HG03135 (cell line): ENCODE data around the gene STAG2.
"Not testable (repeated sequence)": the region's sequence is repeated elsewhere in the genome, so short reads cannot be mapped to it uniquely, and the experiment has no call there.

Source experiments
- ATAC-seq: cut with Tn5 transposase; IDR thresholded peaks from one replicate; pipeline ENCODE4 v1.9.1; 2021; ENCODE audit warnings: mild to moderate bottlenecking, moderate library complexity; ENCODE audit not compliant: unreplicated experiment

Gene STAG2

GRCh38 chrX:124030520-124030919 lies 69.0 kb downstream of the STAG2 start:
- peak; percentile 68 for ATAC-seq

GRCh38 chrX:124033821-124034220 lies 72.3 kb downstream of the STAG2 start:
- ATAC-seq = no peak

- ATAC-seq = no peak
Observed at GRCh38 chrX:124035657-124036056, 74.2 kb downstream of the STAG2 start.

- no peak for ATAC-seq
Observed at GRCh38 chrX:124042042-124042441, 80.5 kb downstream of the STAG2 start.

DNA sequence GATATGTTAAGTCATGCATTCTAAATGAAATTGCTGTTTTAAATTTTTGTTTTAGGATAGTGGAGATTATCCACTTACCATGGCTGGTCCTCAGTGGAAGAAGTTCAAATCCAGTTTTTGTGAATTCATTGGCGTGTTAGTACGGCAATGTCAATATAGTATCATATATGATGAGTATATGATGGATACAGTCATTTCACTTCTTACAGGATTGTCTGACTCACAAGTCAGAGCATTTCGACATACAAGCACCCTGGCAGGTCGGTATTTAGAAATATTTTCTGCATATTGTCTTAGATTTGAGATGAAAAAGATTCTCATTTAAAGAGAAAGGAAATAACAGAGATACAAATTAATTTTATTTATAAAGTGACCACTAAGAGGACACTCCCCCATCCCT lies 83.6 kb downstream of the STAG2 start:
- no peak for ATAC-seq

DNA sequence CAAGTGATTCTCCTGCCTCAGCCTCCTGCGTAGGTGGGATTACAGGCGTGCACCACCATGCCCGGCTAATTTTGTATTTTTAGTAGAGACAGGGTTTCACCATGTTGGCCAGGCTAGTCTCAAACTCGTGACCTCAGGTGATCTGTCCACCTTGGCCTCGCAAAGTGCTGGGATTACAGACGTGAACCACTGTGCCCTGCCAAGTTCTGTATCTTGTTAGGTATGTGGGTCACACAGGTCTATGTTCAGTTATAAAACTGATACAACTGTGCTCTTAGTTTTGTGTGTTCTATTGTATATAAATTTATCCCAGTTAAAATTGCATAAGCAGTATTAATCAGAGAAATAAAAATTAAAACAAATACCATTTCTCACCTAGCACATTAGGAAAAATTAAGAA lies 122.9 kb downstream of the STAG2 start:
- not testable (repeated sequence) for ATAC-seq

GRCh38 chrX:124085063-124085462 lies 123.6 kb downstream of the STAG2 start:
- no peak for ATAC-seq

- ATAC-seq = no peak
Observed at GRCh38 chrX:124086411-124086810, 124.9 kb downstream of the STAG2 start.

GRCh38 chrX:124087000-124087746 lies 125.7 kb downstream of the STAG2 start:
- ATAC-seq = no peak

DNA sequence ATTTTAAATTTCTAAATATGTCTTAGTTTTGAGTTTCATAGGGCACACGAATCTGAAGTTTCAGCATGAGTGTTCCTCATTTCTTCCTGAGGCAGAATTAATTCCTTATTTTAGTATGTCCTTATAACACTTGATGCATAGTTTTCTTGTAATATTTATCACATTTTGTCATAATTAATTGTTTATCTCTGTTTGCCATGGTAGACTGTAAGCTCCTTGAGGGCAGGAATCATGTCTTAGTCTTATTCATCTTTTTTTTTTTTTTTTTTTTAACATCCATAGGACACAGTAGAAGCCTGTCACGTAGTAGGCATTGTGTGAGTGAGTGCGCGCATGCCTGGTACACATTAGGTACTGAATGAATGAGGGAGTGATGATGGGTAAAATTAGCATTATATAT lies 131.7 kb downstream of the STAG2 start:
- no peak for ATAC-seq

DNA sequence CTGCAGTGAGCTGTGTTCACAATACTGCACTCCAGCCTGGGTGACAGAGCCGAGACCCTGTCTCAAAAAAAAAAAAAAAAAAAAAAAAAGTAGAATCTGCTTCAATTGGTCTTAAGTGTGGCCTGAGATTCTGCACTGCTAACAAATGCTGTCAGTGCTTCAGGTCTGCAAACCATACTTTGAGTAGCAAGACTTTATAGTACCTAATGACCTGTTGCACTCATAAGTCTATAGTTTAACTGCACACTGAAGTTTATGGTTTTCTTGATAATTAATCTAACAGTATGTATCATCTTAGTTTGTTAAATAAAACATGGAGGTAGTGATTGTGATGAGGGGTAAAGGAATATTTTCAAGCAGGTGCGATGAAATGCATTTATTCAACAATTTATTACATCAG lies 135.6 kb downstream of the STAG2 start:
- no peak for ATAC-seq

GRCh38 chrX:124098089-124098488 lies 136.6 kb downstream of the STAG2 start:
- ATAC-seq = no peak

- no peak for ATAC-seq
Observed at GRCh38 chrX:124103966-124104365, 142.5 kb downstream of the STAG2 start.

GRCh38 chrX:124104512-124104911 lies 143.0 kb downstream of the STAG2 start:
- not testable (repeated sequence) for ATAC-seq

DNA sequence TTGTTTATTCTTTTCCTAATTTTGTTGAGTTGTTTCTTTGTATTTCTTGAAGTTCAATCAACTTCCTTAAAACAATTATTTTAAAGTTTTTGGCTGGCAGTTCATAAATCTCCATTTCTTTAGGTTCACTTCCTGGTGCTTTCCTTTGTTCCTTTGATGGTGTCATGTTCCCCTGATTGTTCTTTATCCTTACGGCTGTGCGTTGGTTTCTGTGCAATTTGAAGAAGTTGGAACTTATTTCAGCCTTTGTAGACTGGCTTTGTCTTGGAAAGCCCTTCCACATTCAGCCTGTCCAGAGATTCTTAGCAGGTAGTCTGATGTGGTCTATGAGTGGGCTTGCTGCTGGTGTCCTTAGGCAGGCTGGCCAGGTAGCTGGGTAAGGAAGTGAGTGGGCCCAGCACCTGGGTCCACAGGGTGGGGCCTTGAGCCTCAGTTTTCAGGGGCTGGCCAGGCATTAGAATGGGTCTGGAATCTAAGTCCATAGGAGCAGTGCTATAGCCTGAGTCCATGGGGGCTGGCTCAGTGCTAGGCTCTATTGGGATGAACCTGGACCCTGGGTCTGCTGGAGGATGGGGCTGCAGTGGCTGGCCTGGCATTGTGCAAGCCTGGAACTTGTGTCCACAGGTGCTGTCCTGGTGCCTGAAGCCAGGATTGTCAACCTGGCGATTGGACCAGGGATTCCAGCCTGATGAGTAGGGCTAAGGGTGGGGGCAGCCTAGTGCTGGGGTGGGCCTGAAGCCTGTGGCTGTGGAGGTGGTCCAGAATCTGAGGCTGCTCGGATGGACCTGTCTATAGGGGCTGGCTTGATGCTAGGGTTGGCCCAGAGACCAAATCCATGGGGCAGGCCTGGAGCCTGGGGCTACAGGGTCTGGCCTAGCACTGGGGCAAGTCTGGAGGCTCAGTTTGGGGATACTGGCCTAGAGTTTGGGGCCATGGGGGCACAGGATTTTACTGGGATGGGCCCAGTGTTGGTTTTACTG lies 152.4 kb downstream of the STAG2 start:
- no peak for ATAC-seq

DNA sequence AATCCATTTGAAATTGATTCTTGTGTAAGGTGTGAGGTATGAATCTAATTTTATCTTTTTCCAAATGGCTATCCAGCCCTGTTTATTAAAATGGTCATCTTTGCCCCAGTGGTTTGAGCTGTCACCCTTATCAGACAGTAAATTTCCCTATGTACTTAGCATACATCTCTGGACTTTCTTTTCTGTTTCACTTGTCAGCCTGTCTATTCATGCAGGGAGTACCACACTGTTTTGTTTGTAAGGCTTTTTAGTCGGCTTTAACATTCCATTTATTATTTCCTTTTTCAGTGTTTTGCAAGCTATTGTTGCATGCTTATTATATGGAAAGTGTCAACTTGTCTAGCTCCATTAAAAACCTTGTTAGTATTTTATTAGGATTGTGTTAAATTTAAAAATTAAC lies 155.8 kb downstream of the STAG2 start:
- no peak for ATAC-seq

DNA sequence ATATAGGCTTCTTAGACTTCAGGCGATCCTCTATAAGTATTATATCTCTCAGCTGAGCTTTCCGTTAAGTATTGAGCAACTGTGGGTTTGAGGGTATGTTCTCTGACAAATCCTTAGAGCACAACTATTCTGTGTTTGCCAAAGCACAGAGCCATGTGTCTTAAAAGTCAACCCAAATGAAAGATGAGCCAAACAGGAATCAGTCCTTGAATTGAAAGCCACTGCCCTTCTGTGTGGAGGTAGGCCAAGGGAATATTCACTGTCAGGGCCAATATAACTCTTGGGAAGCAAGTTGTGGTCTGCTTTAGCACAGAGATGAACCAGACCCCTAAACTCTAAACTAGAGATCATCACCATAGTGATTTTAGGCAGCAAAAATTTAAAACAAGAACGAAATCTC lies 164.0 kb downstream of the STAG2 start:
- ATAC-seq = no peak

DNA sequence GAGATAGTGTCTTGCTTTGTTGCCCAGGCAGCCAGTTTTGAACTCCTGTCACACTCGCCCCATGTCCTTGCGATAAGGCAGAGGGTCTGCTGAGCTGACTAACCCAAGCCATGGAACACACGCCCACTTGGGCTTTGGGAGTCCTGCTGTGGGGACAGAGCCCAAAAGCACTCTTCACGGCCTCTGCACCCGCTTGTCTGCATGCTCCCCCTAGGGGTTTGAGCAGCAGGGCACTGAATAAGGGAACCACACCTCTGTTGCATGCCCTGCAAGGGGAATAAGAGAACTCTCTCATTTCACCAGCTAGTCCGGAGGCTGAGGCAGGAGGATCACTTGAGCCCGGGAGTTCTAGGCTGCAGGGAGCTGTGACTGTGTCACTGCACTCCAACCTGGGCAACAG lies 166.0 kb downstream of the STAG2 start:
- no peak for ATAC-seq

GRCh38 chrX:124132437-124132836 lies 170.9 kb downstream of the STAG2 start:
- not testable (repeated sequence) for ATAC-seq

- no peak for ATAC-seq
Observed at GRCh38 chrX:124145749-124146148, 184.2 kb downstream of the STAG2 start.

DNA sequence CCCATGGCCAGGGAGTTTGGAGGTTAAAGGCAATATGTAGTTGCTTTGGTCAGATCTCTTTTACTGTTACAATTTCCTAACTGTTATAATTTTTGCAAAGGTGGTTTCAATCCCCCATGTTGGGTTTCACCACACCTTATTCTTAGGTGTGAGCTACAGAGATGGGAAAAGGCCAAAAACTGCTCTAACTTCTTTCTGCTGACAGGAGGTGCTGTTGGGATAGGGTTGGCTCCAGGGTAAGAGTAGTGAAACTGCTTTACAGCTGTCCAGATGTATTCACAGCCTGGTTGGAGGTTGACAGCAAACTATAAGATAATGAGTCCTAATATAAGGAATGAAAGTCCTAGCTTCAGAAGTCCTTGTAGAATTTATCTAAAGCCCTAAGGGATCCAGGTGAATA lies 189.7 kb downstream of the STAG2 start:
- no peak for ATAC-seq
